ENCODE results near the gene SSBP3.

DNA sequence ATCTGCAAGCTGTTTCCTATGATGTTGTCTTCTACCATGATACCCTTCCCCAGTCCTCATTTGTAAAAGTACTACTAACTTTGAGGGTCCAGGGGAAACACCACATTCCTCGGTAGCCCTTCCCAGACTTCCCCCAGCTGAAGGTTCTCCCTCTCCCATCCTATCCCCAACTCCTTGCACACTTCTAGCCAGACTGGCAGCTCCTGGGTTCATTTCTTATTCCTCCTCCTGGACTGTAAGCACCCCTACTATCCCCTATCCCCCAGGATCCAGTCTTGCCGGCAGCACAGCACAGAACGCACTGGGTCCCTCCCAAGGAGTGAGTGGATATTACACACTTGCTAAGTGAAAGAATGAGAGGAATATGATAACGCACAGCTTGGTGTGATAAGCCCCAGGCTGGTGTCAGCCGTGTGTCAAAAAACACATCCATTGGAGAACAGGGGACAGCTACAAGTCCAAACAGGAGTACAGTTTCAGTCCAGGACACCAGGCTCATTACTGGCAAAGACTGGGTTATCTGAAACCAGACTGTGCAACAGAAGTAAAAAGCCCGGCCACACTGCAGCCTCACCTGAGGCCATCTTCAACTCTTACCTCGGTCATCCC lies 100.2 kb downstream of the SSBP3 start:
- TF ChIP-seq, protein P1, sequence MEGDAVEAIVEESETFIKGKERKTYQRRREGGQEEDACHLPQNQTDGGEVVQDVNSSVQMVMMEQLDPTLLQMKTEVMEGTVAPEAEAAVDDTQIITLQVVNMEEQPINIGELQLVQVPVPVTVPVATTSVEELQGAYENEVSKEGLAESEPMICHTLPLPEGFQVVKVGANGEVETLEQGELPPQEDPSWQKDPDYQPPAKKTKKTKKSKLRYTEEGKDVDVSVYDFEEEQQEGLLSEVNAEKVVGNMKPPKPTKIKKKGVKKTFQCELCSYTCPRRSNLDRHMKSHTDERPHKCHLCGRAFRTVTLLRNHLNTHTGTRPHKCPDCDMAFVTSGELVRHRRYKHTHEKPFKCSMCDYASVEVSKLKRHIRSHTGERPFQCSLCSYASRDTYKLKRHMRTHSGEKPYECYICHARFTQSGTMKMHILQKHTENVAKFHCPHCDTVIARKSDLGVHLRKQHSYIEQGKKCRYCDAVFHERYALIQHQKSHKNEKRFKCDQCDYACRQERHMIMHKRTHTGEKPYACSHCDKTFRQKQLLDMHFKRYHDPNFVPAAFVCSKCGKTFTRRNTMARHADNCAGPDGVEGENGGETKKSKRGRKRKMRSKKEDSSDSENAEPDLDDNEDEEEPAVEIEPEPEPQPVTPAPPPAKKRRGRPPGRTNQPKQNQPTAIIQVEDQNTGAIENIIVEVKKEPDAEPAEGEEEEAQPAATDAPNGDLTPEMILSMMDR (IDR thresholded peaks at IDR 0.05): no peak
- TF ChIP-seq ZFX (IDR thresholded peaks at IDR 0.05; ENCODE audit: borderline replicate concordance): no peak
